ENCODE data around the gene LINGO1. TPM values are rescaled to one million over a fixed set of nuclear protein-coding genes. Genes with fewer than 3 reads are reported as not detected.

Gene LINGO1
- polyA plus RNA-seq, 3 donors: 14.0 to 16.6 (median 14.8) TPM

DNA sequence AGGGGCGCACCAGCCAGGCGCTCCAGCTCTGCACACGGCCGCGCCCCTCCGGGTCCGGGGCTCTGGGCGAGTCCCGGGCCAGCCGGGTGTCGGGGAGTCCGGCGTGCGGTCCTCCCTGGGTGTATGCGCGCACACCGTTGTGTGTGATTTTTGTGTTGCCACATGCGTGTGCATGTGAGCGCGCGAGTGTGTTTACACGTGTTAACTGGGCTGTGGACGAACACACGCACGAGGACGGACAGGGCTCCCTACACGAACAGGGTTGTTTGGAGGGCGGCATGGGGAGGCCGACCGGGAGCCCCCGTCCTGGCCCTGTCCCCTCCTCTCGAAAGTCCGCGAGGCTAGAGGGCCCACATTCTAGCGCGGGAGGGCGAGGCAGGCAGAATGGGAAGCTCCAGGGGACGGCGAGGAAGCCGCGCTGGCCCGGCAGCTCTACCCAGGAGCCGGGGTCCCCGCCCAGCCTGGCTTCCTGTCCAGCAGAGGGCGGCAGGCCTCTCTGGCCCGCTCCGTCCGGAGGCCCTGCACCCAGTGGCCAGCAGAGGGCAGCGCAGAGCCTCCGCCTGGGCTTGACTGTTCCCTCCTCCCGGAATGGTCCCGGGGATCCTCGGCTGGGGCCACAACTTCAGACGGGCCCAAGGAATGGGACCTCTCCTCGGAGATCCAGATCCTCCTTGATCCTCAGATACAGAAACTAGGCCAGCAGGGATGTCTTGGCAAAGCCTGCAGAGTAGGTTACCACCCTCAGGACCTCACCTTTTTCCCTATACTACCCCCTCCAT, 611 bp upstream of the LINGO1 start:
- DNase-seq (ENCODE audit: low read depth in 3 of 3, low spot score in 2 of 3): peak; percentile 75 to 77 (median 77)

GRCh38 chr15:77631745-77632533, 773 bp downstream of the LINGO1 start:
- DNase-seq (ENCODE audit: low read depth in 3 of 3, low spot score in 2 of 3): no peak

DNA sequence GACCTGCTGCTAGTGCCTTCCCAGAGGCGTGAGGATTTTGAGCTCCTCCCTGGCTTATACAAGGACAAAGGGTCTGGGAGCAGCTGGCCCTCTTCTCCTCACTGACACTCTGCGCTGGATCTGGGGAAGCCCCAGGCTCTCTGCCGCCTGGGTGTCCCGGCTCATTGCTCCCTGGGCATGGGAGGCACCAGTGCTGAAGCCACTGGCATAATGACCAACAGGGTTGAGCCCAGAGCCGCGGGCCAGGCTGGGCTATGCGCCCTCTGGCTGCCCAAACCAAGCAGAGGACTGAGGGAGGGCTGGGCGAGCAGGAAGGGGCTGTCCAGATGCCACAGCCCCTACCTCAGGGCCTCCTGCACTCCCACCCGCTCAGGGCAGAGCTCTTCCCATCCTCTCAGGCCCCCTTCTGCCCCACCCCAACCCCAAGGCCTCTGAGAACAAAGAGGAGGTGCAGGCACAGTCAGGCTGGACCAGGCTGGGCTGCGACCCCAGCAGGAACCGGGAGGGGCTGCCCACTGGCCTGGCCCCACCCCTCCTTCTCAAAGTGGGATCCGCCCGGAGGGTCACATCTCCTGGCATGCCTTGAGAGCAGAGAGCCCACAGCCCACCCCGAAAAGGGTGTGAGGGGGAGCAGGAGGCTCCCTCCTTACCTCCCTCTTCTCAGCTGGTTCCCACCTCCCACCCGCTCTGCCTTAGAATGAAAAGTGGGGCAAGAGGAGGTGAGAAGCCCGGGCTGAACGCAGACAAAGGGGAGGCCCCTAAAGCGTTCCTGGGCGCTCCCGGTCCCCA, 1.6 kb downstream of the LINGO1 start:
- no peak for DNase-seq (ENCODE audit: low read depth in 3 of 3, low spot score in 2 of 3)

DNA sequence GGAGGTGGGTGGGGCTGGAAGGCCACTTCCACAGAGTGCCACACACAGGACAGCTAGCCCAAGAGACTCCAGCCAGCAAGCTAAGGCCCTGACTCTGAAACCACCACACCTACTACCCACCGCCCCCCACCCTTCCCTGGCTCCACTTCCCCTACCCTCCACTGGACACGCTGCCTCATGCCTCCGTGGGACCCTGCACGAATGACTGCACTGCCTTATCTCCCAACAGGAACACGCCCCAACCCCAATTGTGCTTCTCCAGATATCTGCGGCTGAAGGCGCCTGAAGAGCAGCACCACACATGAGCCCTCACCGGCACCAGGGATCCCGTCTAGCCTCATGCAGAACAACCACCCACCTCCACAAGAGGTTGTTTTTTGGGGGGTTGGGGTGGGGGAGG, 2.7 kb downstream of the LINGO1 start:
- DNase-seq (ENCODE audit: low read depth in 3 of 3, low spot score in 2 of 3): no peak

DNA sequence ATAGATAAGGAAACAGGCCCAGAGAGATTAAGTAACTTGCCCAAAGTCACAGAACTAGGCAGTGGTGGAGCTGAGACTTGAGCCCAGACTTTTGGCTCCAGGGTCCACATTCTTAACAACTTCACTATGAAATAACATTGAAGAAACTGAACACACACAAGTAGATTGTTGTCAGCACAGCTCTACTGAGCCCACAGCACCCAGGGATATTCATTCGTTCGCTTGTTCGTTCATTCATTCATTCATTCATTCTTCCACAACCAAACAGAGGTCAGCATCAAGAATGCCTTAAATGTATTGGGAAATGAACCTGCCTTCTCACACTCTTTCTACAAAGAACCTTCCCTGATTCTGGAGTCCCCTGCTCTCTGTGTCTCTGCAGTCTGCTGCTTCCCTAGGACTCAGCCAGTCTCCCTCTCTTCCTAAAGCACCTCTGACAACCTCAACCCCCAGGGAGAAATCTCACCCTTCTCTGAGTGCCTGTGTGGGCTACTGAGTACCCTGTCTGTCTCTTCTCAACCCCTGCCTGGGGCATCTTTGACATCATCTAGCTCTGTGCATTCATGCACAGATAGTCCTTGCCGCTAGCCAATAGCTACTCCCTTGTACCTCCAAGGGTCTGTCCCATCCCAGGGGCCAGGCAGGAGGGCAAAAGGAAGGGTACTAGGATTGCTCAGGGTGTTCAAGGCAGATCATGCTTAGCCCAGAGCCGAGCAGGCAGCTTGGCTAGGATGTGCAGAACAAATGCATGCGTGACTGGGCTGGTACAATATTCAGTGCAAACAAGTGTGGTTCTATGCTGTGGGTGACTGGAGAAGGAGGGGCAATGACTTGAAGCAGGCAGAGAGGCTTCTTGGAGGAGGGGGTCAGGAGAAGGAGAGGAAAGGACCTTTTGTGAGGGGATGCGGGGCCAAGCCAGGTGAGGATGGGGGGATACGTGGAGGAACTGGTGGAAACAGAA, 3.4 kb downstream of the LINGO1 start:
- no peak for DNase-seq (ENCODE audit: low read depth in 3 of 3, low spot score in 2 of 3)

- DNase-seq (ENCODE audit: low read depth in 3 of 3, low spot score in 2 of 3): no peak
Measured at GRCh38 chr15:77628010-77628409, 4.7 kb downstream of the LINGO1 start.

GRCh38 chr15:77627581-77627980, 5.1 kb downstream of the LINGO1 start:
- DNase-seq (ENCODE audit: low read depth in 3 of 3, low spot score in 2 of 3): no peak

DNA sequence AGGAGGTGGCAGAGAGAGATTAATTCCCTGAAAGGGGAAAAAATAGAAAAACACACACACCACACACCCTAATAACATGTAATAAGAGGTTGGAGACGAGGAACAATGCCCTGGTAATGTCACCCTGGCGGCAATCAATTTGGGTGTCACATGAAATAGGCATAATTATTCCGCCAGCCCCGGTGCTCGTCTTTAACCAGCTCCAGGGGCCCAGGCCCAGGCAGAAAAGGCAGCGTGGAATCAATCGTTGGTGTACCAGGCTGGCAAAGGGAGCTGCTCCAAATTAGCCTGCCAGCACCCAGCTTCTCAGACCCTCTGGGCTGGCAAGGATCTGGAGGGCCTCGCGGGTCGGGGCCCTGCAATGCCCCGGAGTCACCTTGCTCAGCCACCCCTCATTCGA, 5.6 kb downstream of the LINGO1 start:
- DNase-seq (ENCODE audit: low read depth in 3 of 3, low spot score in 2 of 3): no peak

GRCh38 chr15:77626002-77626401, 6.7 kb downstream of the LINGO1 start:
- no peak for DNase-seq (ENCODE audit: low read depth in 3 of 3, low spot score in 2 of 3)

DNA sequence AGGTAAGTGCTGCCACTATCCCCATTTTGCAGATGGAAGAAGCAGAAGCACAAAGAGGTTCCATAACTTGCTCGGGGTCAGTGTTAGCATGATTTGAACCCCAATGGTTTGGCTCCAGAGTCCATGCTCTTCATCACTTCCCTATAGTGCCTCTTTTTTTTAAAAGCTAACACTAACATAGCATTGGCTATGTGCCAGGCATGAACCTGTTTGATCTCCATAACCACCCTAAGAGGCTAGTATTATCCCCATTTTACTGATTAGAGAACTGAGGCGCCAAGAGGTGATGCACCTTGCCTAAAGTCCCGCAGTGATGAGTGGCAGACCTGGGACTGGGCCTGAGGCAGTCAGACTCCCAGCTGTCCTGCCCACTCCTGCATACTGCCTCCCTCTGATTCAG, 7.3 kb downstream of the LINGO1 start:
- DNase-seq (ENCODE audit: low read depth in 3 of 3, low spot score in 2 of 3): no peak

GRCh38 chr15:77624868-77625267, 7.8 kb downstream of the LINGO1 start:
- DNase-seq (ENCODE audit: low read depth in 3 of 3, low spot score in 2 of 3): no peak

DNA sequence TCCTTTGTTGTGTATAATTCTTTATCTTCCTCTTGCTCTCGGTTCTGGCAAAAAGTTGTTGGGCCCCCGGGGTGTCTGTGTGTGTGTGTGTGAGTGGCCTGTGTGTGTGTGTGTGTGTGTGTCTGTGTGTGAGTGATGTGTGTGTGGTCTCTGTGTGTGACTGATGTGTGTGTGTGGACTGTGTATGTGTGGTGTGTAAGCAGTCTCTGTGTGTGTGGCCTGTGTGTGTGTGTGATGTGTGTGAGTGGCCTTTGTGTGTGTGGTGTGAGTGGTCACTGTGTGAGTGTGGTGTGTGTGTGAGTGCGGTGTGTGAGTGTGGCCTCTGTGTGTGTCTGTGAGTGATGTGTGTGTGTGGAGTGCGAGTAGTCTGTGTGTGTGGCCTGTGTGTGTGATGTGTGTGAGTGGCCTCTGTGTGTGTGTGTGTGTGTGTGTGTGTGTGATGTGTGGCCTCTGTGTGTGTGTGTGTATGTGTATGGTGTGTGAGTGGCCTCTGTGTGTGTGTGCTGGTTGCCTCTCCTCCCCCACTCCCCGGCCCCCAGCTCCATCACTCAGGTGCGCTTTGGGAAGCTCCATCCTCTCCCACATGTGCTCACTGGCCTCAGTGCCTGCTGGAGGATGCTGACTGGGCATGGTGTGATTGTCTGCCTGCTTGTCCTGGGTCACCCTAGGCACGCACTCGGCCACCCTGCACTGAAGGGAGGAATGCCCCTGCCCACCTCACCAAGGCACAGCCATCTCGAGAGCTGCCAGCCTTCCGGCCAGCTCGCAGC, 8.8 kb downstream of the LINGO1 start:
- no peak for DNase-seq (ENCODE audit: low read depth in 3 of 3, low spot score in 2 of 3)

GRCh38 chr15:77622934-77623754, 9.6 kb downstream of the LINGO1 start:
- no peak for DNase-seq (ENCODE audit: low read depth in 3 of 3, low spot score in 2 of 3)

- DNase-seq (ENCODE audit: low read depth in 3 of 3, low spot score in 2 of 3): no peak
Measured at GRCh38 chr15:77622209-77622933, 10.3 kb downstream of the LINGO1 start.

DNA sequence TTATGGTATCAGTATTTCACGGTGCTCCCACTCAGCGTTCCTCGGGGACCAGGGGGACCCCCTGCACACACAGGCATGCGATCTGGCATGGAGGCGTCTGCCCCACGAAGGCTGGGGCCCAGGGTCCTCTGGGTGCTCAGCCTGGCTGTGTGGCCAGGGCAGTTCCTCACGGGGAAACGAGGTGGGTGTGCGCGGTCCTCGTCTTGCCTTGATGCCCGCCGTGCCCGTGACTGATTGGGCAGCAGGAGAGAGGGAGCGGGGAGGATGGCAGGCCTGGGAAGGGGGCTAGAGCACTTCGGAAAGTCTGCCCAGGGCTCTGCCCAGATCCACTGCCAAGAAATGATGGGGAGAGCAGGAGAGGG, 10.9 kb downstream of the LINGO1 start:
- DNase-seq (ENCODE audit: low read depth in 3 of 3, low spot score in 2 of 3): no peak

GRCh38 chr15:77620960-77621647, 11.6 kb downstream of the LINGO1 start:
- no peak for DNase-seq (ENCODE audit: low read depth in 3 of 3, low spot score in 2 of 3)

DNA sequence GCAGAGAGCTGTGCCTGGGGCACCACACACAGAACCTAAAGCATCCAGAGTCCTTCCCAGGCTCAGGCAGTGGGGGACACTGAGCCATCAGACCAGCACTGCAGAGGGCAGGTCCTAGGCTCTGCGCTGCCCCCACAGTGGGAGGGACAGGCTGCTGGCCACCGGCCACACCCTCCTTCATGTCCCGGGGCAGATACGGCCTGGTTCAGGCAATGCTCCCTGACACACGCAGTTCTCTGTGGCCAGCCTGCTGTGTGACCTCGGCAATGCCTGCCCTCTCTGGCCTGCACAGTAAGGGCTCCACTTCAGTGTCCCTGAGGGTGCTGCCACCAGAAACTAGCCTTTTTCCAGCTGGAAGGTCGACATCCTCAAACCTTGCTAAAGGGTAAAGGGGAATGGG, 12.4 kb downstream of the LINGO1 start:
- DNase-seq (ENCODE audit: low read depth in 3 of 3, low spot score in 2 of 3): no peak
